NCI-H345 treated with DMSO at 0.1 percent for 48 hours (cell line): Measurements from ENCODE around the gene UNC119.
"Not testable (repeated sequence)": the region's sequence is repeated elsewhere in the genome, so short reads cannot be mapped to it uniquely, and the experiment has no call there.

Experiments
- DNase-seq: peaks from one replicate; lab custom pipeline; 2025; ENCODE audit not compliant: unreplicated experiment; lab: John Stamatoyannopoulos, UW

UNC119 gene

DNA sequence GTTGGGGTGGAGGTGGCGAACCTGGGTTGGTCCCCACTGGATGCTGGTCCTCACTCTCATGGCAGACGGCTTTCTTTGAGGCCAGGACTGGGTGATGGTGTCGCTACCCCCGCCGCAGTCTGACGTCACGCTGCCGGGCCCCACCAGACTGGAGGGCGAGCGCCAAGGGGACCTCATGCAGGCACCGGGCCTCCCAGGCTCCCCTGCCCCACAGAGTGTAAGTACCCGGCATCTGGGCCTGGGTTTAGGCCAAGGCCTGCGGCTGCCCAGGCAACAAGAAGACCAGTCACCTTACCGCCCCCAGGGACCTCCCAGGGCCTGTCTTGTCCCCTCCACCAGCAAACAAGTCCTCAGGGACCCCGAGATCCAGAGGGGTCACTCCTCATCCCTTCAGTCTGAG is 28.5 kb downstream of the UNC119 start:
- DNase-seq: no peak

DNA sequence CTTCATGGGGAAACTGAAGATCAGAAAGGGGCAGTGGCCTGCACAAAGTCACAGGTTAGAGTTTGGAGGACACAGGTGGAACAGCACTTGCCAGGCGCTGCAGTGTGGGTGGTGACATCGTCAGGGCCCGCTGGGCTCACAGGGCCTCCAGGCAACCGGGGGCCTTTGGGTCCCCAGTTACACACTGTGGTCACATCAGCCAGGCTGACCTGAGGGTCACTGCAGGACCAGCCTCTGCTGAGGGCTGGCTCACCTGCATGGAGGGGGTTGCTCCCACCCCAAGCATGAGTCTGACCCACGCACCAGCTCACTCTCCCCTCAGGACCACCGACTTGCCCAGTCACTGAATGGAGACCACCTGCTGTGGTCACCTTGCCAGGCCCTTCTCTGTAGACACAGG is 29.2 kb downstream of the UNC119 start:
- DNase-seq: no peak

DNA sequence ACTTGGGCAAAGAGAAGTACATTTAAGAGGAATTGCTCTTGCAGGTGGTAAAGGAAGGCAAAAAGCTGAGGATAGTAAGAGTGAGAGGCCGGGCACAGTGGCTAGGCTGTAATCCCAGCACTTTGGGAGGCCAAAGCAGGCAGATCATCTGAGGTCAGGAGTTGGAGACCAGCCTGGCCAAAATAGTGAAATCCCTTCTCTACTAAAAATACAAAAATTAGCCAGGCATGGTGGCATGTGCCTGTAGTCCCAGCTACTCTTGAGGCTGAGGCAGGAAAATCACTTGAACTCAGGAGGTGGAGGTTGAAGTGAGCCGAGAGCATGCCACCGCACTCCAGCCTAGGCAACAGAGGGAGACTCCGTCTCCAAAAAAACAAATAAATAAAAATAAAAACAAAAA is 30.1 kb downstream of the UNC119 start:
- not testable (repeated sequence) for DNase-seq

DNA sequence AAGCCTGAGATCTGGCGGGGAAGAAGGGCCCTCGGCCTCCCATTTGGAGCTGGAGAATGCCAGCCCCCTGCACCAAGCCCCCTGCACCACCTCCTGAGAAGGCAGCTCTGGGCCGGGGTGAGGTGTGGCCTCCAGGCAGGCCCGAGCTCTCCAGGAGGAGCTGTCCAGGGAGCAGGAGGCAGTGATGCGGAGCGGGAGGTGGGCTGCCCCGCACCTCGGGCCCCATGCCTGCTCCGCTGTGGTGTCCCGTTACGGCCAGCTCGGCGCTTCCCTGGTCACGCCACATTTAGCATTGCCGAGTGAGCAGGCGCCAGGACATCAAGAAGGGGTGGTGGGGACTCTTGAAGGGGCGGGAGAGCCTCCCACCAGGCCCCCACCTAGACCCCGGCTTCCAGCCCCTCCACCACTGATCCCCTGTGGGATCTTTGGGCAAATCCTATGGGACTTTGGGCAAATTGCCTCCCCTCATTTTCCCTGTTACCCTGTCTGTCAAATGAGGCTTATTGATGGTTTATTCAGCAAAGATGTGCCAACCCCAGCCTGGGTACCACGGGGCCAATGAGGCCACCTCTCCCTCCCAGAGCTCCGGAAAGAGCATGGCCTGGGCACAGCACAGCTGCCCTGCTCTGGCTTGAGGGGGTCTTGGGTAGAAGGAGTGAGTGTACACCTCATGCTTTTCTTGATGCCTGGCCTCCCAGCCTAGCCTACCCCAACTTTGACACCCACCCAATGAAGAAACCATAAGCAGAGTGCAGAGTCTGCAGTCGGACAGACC is 30.9 kb downstream of the UNC119 start:
- DNase-seq: no peak

DNA sequence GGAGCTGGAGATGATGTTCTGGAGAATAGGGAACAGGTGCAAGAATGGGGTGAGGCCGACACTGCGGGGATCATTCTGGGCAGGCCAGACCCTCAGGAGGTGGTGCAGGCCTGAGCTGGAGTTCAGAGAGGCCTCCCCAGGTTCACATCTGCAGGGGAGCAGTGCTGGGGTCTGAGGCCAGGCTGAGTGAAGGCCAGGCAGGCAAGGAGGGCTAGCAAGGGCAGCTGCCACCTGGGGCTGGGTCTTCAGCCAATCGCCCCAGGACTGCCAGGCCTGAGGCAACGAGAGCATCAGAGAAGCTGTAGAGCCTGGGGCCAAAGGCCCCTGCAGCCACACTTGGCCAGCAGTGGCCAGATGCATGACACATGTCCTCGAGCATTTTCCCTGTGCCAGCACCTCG is 31.7 kb downstream of the UNC119 start:
- DNase-seq: no peak

DNA sequence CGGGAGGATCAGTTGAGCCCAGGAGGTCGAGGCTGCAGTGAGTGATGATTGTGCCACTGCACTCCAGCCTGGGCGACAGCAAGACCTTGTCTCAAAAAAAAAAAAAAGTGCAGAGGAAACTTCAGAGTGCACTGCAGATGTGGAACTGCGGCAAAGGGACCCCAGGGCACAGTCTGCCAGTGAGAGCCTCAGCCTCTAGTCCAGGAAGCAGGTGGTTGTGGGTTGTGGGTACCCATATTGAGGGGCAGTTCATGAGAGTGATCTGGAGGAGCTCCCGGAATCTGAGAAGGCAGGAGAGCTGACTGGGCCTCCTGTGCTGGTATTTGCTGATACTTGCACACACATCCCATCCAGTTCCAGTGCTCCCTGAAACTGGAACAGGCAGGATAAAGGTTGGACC is 33.2 kb downstream of the UNC119 start:
- DNase-seq: no peak

DNA sequence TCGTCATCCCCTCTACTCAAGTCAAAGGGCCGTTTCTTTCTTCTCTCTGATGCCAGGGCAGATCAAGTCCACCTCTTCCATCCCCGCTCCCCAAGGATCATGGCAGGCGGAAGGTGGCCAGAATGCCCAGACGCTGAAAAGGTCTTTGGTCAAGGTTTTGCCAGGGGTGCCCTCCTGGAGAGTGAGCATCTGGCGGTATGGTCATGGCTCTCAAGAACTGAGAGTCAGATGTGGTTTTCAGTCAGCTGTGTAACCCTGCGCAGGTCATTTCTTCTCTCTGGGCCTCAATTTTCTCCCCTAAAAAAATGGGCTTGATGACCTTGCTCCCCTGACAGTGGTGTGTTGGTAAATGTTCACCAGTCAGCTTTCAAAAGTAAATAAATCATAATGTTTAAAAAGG is 33.8 kb downstream of the UNC119 start:
- no peak for DNase-seq

DNA sequence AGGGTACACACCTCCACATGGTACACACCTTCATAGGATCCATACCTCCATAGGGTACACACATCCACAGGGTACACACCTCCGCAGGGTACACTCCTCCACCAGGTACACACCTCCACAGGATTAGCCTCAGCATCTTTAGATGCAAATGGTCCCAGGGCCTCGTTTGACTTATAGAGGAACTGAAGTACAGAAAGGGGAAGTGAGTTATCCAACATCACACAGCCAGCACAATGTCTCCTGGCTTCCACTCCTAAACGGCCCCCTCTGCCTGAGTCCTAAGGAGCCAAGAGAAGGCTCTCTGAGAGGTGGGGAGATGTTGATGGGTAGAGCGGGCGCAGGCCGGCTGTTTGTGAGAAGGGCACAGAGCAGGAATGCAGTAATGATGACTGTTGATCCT is 34.3 kb downstream of the UNC119 start:
- no peak for DNase-seq

DNA sequence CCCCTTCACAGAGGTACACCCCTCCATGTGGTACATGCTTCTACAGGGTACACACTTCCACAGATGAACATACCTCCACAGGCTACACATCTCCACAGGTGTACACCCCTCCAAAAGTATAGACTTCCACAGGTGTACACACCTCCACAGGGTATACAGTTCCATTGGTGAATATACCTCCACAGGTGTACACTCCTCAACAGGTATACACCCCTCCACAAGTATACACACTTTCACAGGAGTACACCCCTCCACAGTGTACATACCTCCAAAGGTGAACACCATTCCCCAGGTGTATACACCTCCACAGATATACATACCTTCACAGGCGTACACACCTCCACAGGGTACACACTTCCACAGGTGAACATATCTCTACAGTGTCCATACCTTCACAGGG is 36.9 kb downstream of the UNC119 start:
- DNase-seq: no peak

DNA sequence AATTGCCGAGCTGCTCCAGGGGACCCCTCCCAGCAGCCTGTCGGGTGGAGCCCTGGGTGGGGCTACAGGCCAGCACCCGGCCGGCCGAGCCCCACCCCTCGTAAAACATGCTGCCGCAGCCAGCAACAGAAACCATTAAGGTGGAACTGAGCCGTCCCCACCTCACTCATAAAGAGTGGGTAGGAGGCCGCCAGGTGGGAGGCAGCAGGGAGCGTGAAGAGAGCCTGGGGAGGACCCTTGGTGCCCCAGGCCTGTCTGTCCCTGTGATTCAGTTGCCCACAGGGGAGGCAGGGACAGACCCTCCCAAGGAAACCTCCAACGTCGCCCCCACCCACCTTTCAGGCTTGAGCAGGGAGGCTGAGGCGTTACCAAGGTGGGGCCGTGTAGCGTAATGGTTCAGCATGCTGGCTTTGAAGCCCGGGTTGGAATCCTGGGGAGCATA is 37.8 kb downstream of the UNC119 start:
- DNase-seq: no peak

DNA sequence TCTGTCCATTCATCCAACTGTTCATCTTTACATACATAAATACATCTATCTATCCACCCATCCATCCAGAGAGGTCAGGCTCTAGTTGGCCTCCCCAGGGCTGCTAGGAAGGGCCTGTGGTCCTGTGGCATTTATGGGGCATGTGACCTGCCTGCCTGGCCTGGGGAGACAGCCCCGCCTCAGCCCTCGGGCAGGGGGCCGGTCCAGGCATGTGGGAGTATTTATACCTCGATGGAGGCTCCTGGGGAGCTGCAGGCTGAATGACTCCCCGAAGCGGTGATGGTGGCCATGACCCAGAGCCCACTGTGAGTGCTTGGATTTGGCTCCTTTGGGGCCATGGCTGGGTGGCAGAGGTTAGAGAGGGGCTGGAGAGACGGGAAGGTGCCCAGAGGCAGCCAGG is 38.9 kb downstream of the UNC119 start:
- DNase-seq: no peak

DNA sequence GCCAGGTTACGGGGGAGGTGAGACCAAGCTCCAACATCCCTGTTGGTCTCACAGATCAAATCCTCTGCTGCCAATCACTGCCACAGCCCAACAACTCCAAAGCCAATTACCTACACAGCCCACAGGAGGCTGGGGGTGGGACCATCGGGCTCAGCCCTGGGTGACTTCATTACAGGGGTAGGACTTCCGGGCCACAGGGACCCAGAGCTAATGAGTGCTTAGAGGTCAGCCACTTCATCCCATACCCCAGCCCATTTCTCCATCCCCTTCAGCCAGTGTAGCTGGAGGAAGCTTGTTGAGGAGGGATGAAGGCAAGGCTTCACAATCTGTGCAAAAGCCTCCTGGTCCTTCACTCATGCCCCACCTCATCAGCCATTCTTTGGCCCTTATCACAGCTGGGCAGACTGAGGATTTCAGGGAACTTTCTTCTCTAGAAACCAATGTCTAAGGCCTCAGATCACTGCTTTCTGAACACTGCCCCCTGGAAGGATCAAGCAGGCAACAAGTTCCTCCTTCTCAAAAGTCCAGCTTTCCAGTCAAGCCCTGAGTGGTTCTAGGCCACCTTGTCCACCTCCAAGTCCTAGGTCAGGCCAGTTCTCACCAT is 40.5 kb downstream of the UNC119 start:
- no peak for DNase-seq

DNA sequence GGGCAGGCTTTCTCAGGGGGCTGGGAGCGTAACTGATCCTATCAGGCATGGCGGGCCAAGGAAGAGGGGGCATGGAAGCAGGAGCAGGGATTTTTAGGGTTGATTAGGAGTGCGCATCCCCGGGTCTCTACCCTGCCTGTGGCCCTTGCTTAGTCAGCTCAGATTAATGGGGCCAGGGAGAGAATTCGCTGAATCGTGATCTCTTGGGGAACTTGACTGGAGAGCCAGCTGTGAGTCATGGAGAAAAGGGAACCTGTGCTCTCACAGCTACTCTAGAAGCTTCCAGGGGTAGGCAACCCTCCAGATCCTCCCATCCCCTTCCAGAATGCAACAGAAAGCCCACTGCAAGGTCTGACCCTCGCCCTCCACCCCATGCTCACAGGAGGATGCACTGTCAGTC is 42.6 kb downstream of the UNC119 start:
- no peak for DNase-seq

DNA sequence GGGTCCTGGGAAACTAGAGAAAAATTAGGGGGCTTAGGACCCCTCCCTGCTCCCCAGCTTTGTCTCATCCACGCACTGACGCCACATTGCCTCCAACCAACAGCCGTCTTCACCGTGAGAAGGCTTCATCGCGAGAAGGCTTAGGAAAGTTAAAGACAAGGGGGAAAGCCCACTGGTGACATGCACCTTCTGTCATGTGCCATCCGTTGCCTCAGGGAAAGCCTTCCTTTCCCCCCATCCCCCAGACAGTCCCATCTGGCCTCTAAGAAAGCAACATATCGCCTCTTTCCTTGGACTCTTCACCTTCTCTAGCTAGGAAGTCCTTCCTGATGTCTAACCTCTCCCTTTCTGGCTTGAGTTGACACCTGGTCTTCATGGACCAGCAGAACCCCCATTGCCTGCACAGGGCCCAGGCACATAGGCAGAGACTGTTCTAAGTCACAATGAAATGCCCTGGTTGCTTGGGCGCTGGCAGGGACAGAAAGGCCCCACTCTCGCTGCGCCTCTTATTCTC is 44.2 kb downstream of the UNC119 start:
- no peak for DNase-seq

DNA sequence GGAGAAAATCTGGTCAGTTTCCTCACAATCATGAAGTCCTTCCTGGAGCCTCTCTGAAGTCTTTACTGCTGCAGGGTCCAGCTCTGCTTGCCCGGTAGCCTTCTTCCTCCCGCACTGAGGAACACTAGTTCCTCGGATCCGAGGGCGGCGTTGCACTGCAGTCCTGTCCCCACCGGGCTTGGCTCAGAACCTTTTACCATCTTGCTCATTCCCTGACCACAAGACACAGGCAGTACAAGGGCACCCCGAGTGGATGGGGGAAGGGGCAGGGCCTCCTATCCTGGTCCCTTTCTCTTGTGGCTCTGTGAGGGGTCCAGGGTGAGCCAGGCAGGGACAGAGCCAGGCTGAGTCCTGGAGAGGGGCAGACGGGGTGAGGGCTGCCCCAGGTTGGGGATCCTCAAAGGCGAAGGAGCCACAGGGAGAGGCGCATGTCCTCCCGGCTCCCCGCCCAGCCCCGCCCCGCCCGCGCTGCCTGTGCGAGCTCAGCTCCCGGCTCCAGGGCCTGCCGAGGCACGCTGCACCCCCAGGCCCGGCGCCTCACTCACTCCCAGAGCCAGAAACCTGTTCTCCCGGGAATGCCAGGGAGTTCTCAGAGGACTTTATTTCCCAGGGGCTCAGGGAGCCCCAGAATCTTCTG is 44.7 kb downstream of the UNC119 start:
- no peak for DNase-seq

DNA sequence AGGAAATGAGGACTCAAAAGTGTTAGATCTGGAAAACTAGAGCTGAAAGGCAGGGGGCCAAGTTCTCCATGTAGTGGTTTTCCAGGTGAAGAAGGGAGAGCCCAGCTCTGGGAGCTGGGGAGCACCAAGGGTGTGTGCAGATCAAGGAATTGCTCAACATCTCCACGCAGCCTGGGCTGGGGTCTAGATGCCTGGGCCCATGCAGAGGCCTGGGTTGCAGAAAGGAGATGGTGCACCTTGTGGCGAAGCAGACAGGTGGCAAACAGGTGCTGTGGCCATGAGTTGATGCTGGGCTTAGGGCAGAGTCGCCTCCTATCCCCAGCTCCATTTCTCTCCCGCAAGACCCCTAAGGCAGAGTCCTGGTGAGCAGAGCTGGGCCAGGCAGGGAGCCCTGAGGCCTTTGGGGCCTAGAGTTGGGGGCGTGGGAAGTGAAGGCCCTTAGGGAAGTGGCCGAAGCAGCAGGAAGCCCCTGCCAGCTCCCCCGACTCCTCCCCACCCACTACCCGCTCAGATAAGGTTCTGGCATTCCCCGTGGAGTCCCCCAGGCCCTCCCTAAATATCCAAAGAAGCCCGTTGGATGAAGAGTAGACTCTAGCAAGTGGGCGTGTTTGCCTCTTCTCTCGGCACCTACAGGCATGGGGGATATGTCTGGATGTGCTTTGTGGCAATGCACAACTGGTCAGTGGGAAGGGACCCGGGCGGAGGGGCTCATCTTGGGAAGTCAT is 45.5 kb downstream of the UNC119 start:
- no peak for DNase-seq

DNA sequence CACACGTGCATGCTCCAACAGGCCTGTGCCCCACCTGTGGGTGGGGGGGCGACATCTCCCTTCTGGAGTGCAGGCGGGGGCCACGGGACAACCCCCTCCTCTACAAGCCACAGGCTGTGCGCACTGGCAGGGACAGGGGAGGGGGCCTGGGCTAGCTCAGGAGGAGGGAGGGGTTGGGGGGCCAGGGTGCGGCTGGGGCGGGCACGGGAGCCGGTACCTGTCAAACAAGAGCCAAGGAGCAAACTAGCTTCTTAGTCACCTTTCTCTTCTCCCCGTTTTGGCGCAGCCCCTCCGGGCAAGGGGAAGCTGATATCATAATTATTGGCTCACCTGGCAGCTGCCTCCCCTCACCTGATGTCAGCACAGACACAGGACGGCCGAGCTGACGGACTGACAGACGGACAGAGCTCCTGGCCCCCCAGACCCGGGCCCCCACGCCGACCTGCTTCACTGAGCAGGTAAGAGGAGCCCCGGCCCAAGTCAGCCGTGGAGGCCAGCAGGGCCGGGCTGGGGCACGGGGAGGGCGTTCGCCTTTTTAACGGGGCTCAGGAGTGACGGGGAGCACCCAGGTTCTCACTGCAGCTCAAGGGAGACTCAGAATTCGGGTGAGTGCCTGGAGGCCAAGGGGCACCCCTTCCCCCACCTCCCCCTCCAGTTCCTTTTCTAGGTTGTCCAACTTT is 46.3 kb downstream of the UNC119 start, which contains the start of gene FOXN1:
Gene FOXN1 (plus strand): TSS at position 363 of the 680 bp plus-strand sequence. CDS start 17,622 bp downstream, outside the sequence.
- DNase-seq: no peak

DNA sequence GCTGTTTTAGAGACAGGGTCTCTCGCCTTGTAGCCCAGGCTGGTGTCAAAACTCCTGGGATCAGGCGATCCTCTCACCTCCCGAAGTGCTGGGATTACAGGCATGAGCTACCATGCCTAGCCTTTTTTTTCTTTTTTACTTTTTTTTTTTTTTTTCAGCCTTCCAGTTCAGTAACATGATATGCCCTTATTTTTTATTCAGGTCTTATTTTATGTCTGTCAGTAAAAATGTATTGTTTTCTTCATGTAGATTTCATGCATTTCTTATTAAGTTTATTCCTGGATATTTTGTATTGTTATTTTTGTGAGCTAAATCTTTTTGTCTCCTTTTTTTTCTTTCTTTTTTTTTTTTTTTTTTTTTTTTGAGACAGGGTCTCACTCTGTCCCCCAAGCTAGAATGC is 49.0 kb downstream of the UNC119 start:
- DNase-seq: no peak

DNA sequence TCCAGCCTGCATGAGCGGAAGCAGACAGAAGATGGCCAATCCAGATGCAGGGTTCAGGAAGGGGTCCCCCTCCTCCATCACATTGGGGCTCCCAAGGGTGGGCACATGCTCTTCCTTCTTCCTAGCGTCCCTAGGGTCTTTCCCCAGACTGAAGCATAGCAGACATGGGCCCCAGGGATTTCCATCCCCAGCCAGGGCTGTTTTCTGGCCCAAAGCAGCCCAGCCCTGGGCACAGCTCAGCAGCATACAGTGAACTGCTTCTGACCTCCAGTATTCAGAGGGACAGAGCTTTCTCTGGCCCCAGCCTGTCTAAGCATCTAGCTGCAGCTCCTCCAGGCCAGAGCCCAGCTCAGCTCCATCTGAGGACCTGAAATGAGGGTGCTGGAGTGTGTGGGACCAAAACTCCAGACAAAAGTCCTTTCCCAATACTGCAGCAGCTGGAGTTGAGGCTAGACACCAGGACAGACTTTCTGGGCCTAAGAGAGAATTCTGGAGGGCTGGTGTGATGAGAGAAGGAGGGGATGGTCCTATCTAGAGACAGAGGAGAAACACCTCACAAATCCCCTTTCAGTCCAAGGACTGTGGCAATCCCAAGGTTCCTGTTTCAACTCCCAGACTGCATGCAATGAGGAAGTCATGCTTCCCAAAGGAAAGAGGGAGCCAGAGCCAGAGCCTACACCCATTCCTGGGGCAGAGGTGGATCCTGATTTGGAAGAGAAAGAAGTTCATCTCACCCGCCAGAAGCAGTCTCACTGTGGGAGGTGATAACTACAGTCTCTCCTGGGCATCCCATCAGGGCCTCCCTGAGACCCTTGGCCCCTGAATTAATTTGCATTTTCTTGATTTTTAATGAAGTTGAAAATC is 50.8 kb downstream of the UNC119 start:
- DNase-seq: no peak
